Liver (tissue), 3 donors: ENCODE data around the gene ZNF468.
A peak's percentile ranks its signal among the peaks of the same experiment; 100 is the strongest.
"Not testable (repeated sequence)": the region's sequence is repeated elsewhere in the genome, so short reads cannot be mapped to it uniquely, and the experiment has no call there.

Experiments
- EGR1 ChIP-seq, 2 donors: IDR thresholded peaks; 2 replicates each; pipeline ENCODE4 v1.6.1; 2016 to 2018; ENCODE audit warnings: antibody characterized with exemption in 2 of 2, low read depth in 2 of 2
- FOXA1 ChIP-seq: IDR thresholded peaks from 2 replicates; pipeline ENCODE4 v1.6.1; 2016; ENCODE audit warnings: antibody characterized with exemption
- FOXA2 ChIP-seq: IDR thresholded peaks from 2 replicates; pipeline ENCODE4 v1.6.1; 2016; ENCODE audit warnings: antibody characterized with exemption
- GABPA ChIP-seq, 2 donors: IDR thresholded peaks in 1 of 2; conservative IDR thresholded peaks in 1 of 2; 2 replicates each; pipeline ENCODE4 v1.6.1; 2016; ENCODE audit warnings: antibody characterized with exemption in 2 of 2, mild to moderate bottlenecking in 1 of 2, moderate library complexity in 1 of 2
- HNF4A ChIP-seq, 2 donors: conservative IDR thresholded peaks; 2 replicates each; pipeline ENCODE4 v1.6.1; 2016; ENCODE audit warnings: antibody characterized with exemption in 2 of 2, mild to moderate bottlenecking in 2 of 2
- JUND ChIP-seq, 2 donors: IDR thresholded peaks; 2 replicates each; pipeline ENCODE4 v1.6.1; 2016; ENCODE audit warnings: antibody characterized with exemption in 2 of 2
- NR2F2 ChIP-seq: IDR thresholded peaks from 2 replicates; pipeline ENCODE4 v1.6.1; 2016; ENCODE audit warnings: antibody characterized with exemption
- RAD21 ChIP-seq, 2 donors: IDR thresholded peaks; 2 replicates each; pipeline ENCODE4 v1.6.1; 2016; ENCODE audit warnings: antibody characterized with exemption in 2 of 2, mild to moderate bottlenecking in 2 of 2
- SP1 ChIP-seq: IDR thresholded peaks from 2 replicates; pipeline ENCODE4 v1.6.1; 2018; ENCODE audit warnings: antibody characterized with exemption, mild to moderate bottlenecking
- YY1 ChIP-seq: IDR thresholded peaks from 2 replicates; pipeline ENCODE4 v1.6.1; 2016; ENCODE audit warnings: antibody characterized with exemption, mild to moderate bottlenecking
- ZBTB33 ChIP-seq: IDR thresholded peaks from 2 replicates; pipeline ENCODE4 v1.6.1; 2016; ENCODE audit warnings: antibody characterized with exemption
- TF ChIP-seq, protein P1 (sequence below): IDR thresholded peaks from 2 replicates; pipeline ENCODE4 v1.6.1; 2016; ENCODE audit warnings: antibody characterized with exemption, mild to moderate bottlenecking
- TF ChIP-seq, protein P2 (sequence below): fragments of 150-350 bp; IDR thresholded peaks from 2 replicates; pipeline ENCODE4 v1.5.1; 2017; ENCODE audit warnings: improper control_type of control experiment, low read depth, low read length; ENCODE audit not compliant: missing input control
- TF ChIP-seq, protein P3 (sequence below): IDR thresholded peaks from 2 replicates; pipeline ENCODE4 v1.6.1; 2016; ENCODE audit warnings: antibody characterized with exemption
- donor health status: healthy.
- donor health status: healthy.

DNA sequence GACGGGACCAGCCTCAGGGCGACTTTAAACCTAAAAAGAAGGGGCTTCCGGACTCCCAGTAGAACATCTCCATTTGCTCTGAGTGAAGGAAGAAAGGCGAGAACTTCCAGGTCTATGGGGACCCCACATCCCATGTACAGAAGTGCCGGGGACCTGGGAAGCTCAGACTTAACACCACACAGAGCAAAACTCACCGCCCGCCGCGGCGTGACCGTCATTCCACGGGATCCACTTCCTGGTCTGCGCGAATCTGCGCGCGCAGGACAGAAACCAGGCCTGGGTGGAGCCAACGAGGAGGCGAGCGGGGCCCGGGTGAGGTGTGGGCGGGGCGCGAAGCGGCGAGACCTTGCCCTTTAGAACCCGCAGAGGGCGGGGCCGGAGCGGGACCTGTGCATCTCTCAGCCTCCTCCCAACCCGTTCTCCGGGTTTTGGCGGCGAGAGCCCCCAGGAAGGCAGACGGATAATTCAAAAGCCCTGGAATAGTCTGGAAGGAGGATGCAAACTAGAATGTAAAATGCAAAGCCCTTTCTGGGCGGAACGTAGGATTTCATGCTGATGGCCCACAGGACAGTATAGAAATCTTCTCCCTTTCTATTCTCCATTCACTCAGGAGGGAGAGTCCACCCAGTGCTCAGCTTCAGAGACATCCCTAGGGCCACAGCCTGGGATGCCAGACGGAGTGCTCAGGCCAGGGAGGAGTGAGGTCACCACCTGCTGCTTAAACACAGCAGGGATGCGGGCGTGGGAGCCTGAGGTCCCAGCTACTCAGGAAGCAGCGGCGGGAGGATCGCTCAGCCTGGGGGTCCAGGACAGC lies at the start of gene ZNF468:
- TF ChIP-seq, protein P1, sequence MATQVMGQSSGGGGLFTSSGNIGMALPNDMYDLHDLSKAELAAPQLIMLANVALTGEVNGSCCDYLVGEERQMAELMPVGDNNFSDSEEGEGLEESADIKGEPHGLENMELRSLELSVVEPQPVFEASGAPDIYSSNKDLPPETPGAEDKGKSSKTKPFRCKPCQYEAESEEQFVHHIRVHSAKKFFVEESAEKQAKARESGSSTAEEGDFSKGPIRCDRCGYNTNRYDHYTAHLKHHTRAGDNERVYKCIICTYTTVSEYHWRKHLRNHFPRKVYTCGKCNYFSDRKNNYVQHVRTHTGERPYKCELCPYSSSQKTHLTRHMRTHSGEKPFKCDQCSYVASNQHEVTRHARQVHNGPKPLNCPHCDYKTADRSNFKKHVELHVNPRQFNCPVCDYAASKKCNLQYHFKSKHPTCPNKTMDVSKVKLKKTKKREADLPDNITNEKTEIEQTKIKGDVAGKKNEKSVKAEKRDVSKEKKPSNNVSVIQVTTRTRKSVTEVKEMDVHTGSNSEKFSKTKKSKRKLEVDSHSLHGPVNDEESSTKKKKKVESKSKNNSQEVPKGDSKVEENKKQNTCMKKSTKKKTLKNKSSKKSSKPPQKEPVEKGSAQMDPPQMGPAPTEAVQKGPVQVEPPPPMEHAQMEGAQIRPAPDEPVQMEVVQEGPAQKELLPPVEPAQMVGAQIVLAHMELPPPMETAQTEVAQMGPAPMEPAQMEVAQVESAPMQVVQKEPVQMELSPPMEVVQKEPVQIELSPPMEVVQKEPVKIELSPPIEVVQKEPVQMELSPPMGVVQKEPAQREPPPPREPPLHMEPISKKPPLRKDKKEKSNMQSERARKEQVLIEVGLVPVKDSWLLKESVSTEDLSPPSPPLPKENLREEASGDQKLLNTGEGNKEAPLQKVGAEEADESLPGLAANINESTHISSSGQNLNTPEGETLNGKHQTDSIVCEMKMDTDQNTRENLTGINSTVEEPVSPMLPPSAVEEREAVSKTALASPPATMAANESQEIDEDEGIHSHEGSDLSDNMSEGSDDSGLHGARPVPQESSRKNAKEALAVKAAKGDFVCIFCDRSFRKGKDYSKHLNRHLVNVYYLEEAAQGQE = not testable (repeated sequence)
- TF ChIP-seq, protein P2, sequence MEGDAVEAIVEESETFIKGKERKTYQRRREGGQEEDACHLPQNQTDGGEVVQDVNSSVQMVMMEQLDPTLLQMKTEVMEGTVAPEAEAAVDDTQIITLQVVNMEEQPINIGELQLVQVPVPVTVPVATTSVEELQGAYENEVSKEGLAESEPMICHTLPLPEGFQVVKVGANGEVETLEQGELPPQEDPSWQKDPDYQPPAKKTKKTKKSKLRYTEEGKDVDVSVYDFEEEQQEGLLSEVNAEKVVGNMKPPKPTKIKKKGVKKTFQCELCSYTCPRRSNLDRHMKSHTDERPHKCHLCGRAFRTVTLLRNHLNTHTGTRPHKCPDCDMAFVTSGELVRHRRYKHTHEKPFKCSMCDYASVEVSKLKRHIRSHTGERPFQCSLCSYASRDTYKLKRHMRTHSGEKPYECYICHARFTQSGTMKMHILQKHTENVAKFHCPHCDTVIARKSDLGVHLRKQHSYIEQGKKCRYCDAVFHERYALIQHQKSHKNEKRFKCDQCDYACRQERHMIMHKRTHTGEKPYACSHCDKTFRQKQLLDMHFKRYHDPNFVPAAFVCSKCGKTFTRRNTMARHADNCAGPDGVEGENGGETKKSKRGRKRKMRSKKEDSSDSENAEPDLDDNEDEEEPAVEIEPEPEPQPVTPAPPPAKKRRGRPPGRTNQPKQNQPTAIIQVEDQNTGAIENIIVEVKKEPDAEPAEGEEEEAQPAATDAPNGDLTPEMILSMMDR = not testable (repeated sequence)
- TF ChIP-seq FOXA2; JUND (IDR thresholded peaks at IDR 0.05); FOXA1; YY1; ZBTB33; EGR1 (IDR thresholded peaks at IDR 0.05; ENCODE audit: low read depth in 2 of 2); SP1: not testable (repeated sequence)
- TF ChIP-seq GABPA (IDR thresholded peaks at IDR 0.05 in 1 of 2, conservative IDR thresholded peaks at IDR 0.05 in 1 of 2) (peak in 1 of 2 donors; percentile 60), HNF4A (conservative IDR thresholded peaks at IDR 0.05) (peak in 1 of 2 donors; percentile 37), RAD21 (IDR thresholded peaks at IDR 0.05) (peak in 1 of 2 donors; percentile 15), NR2F2 (peak; percentile 24)
- TF ChIP-seq, protein P3, sequence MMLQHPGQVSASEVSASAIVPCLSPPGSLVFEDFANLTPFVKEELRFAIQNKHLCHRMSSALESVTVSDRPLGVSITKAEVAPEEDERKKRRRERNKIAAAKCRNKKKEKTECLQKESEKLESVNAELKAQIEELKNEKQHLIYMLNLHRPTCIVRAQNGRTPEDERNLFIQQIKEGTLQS = not testable (repeated sequence)
